Measurements from ENCODE around the gene ZNF346.

DNA sequence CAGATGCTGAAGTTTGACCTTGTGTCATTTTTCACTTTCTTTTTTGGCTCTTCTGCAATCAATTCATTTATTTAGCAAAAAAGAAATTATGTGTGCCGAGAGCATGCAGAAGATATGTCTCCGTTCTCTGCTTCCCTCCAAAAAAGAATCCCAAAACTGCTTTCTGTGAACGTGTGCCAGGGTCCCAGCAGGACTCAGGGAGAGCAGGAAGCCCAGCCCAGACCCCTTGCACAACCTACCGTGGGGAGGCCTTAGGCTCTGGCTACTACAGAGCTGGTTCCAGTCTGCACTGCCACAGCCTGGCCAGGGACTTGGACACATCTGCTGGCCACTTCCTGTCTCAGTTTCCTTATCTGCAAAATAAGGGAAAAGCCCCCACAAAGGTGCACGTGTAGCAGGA lies 66.6 kb downstream of the ZNF346 start:
- TF ChIP-seq, protein P1, sequence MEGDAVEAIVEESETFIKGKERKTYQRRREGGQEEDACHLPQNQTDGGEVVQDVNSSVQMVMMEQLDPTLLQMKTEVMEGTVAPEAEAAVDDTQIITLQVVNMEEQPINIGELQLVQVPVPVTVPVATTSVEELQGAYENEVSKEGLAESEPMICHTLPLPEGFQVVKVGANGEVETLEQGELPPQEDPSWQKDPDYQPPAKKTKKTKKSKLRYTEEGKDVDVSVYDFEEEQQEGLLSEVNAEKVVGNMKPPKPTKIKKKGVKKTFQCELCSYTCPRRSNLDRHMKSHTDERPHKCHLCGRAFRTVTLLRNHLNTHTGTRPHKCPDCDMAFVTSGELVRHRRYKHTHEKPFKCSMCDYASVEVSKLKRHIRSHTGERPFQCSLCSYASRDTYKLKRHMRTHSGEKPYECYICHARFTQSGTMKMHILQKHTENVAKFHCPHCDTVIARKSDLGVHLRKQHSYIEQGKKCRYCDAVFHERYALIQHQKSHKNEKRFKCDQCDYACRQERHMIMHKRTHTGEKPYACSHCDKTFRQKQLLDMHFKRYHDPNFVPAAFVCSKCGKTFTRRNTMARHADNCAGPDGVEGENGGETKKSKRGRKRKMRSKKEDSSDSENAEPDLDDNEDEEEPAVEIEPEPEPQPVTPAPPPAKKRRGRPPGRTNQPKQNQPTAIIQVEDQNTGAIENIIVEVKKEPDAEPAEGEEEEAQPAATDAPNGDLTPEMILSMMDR (IDR thresholded peaks at IDR 0.05 in 8 of 11, conservative IDR thresholded peaks at IDR 0.05 in 3 of 11), result no peak
- TF ChIP-seq POLR2AphosphoS5 (IDR thresholded peaks at IDR 0.05), result no peak
- TF ChIP-seq POLR2A (IDR thresholded peaks at IDR 0.05), result no peak

Measured in spleen (tissue), 7 donors.